Stimulated activated CD4-positive, alpha-beta T cell treated with anti-CD3 and anti-CD28 coated beads, Interleukin-12 subunit alpha, Interleukin-12 subunit beta, amount 100 ng/mL, for 4 hours (primary cell): ENCODE results near the gene CHRM1.

ENCODE experiments used
- DNase-seq: peaks from one replicate; pipeline ENCODE4 v3.0.0-alpha.2; 2020

Gene CHRM1

GRCh38 chr11:62897311-62897710 is 23.9 kb downstream of the CHRM1 start:
- no peak for DNase-seq

GRCh38 chr11:62896049-62896448 is 25.1 kb downstream of the CHRM1 start:
- no peak for DNase-seq

- no peak for DNase-seq
Measured at GRCh38 chr11:62895501-62895900, 25.7 kb downstream of the CHRM1 start.

- DNase-seq = no peak
Measured at GRCh38 chr11:62892077-62892922, 28.9 kb downstream of the CHRM1 start.

- no peak for DNase-seq
Measured at GRCh38 chr11:62889484-62890437, 31.4 kb downstream of the CHRM1 start.

- DNase-seq = no peak
Measured at GRCh38 chr11:62889126-62889483, 32.1 kb downstream of the CHRM1 start.

- DNase-seq = no peak
Measured at GRCh38 chr11:62888406-62888805, 32.8 kb downstream of the CHRM1 start.

GRCh38 chr11:62885137-62885750 is 35.9 kb downstream of the CHRM1 start:
- no peak for DNase-seq

GRCh38 chr11:62883673-62884072 is 37.5 kb downstream of the CHRM1 start:
- no peak for DNase-seq

GRCh38 chr11:62882788-62883501 is 38.2 kb downstream of the CHRM1 start:
- DNase-seq = no peak

- DNase-seq = no peak
Measured at GRCh38 chr11:62882431-62882749, 38.8 kb downstream of the CHRM1 start.

- DNase-seq = peak; percentile 92
Measured at GRCh38 chr11:62881579-62882430, 39.4 kb downstream of the CHRM1 start.

GRCh38 chr11:62880803-62881578 is 40.2 kb downstream of the CHRM1 start, which contains the start of gene SLC3A2:
SLC3A2 (plus strand) TSS chr11:62880896; CDS start chr11:62881024, 128 bp downstream.
- peak; percentile 87 for DNase-seq

- DNase-seq = no peak
Measured at GRCh38 chr11:62880231-62880802, 40.8 kb downstream of the CHRM1 start.

GRCh38 chr11:62879235-62879978 is 41.8 kb downstream of the CHRM1 start:
- DNase-seq = no peak

- DNase-seq = no peak
Measured at GRCh38 chr11:62876712-62877111, 44.5 kb downstream of the CHRM1 start.

- no peak for DNase-seq
Measured at GRCh38 chr11:62875698-62876478, 45.3 kb downstream of the CHRM1 start.

- no peak for DNase-seq
Measured at GRCh38 chr11:62874851-62875250, 46.3 kb downstream of the CHRM1 start.

- DNase-seq = no peak
Measured at GRCh38 chr11:62865635-62866034, 55.5 kb downstream of the CHRM1 start.
